HFFc6 (cell line): ENCODE data around the gene NR2E1. TPM values are rescaled to one million over a fixed set of nuclear protein-coding genes. Genes with fewer than 3 reads are reported as not detected.

Source experiments
- DNase-seq: peaks from one replicate; pipeline ENCODE4 v3.0.0-alpha.2; 2018
- H3K27ac Mint-ChIP-seq: 2 replicates; pipeline ENCODE4 v1.8.0; 2020; ENCODE audit warnings: mild to moderate bottlenecking, mixed read lengths
- H3K27me3 Mint-ChIP-seq: 2 replicates; pipeline ENCODE4 v1.8.0; 2021; ENCODE audit warnings: mild to moderate bottlenecking, moderate library complexity, mixed read lengths; ENCODE audit not compliant: insufficient read depth
- H3K36me3 Mint-ChIP-seq: 2 replicates; pipeline ENCODE4 v1.8.0; 2021; ENCODE audit warnings: low read depth, mixed read lengths
- H3K4me1 Mint-ChIP-seq: 2 replicates; pipeline ENCODE4 v1.8.0; 2020; ENCODE audit warnings: low read depth, mixed read lengths
- H3K4me3 Mint-ChIP-seq: 2 replicates; pipeline ENCODE4 v1.8.0; 2020; ENCODE audit warnings: mild to moderate bottlenecking, moderate library complexity, mixed read lengths
- H3K9me3 Mint-ChIP-seq: 2 replicates; pipeline ENCODE4 v1.8.0; 2020; ENCODE audit warnings: mild to moderate bottlenecking, mixed read lengths
- total RNA-seq, 6 experiments: library from RNA; stranded (reverse); fragmentation: NEBNext Ultra II Directional; extraction: Animal tissue kit (Norgen Biotek cat#: 25700); gene quantifications; 2 replicates in 1 of 6; 3 replicates in 5 of 6; pipeline ENCODE4 v1.2.3, GENCODE V29; 2021
- TF ChIP-seq, protein P1 (sequence below): fragments of 200-600 bp; sonication (generic); IDR thresholded peaks from 2 replicates; pipeline ENCODE4 v1.5.0; 2021; ENCODE audit warnings: antibody characterized with exemption, mild to moderate bottlenecking

NR2E1 gene
- total RNA-seq, 6 experiments from 2014 or later = not detected

DNA sequence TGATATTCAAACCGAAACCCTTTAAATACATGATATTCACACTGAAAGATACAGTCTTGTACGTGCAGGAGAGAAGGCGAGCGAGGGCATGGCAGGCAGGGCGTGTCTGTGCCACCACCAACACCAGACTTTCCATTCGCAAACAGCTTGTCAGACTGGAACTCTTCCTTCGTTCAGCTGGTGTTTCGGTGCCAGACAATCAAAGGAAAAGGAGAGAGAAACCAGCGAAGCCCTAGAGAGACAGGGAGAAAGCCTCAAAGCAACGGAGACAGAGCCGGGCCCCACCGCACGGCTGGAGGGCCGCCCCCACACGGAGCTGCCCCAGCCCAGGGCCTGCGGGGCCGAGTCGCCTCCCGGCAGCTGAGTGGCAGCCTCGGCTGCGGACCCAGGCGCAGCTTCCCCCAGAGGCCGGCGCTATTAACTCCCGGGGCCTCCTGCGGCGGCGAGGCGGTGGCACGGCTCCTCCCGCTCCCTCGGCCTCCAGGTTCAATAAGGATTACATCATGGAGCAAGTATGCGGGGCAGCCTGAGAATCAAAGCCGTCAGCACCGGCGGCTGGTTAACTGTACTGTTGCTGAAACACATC, 32.1 kb upstream of the NR2E1 start:
- no peaks in the 10 kb centered on the region for H3K9me3 Mint-ChIP-seq
- DNase-seq = peak; percentile 52
- peak overlapping the region; percentile 85 for H3K4me3 Mint-ChIP-seq
- peak overlapping the region; percentile 72; the same call in 1 of the 2 replicates for H3K27ac Mint-ChIP-seq
- peaks cover 19% of the 10 kb centered on the region for H3K4me1 Mint-ChIP-seq
- TF ChIP-seq, protein P1, sequence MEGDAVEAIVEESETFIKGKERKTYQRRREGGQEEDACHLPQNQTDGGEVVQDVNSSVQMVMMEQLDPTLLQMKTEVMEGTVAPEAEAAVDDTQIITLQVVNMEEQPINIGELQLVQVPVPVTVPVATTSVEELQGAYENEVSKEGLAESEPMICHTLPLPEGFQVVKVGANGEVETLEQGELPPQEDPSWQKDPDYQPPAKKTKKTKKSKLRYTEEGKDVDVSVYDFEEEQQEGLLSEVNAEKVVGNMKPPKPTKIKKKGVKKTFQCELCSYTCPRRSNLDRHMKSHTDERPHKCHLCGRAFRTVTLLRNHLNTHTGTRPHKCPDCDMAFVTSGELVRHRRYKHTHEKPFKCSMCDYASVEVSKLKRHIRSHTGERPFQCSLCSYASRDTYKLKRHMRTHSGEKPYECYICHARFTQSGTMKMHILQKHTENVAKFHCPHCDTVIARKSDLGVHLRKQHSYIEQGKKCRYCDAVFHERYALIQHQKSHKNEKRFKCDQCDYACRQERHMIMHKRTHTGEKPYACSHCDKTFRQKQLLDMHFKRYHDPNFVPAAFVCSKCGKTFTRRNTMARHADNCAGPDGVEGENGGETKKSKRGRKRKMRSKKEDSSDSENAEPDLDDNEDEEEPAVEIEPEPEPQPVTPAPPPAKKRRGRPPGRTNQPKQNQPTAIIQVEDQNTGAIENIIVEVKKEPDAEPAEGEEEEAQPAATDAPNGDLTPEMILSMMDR = 0 out of 2 replicates have a peak, but pooled peaks have one; percentile 10
- peaks cover 34% of the 10 kb centered on the region for H3K27me3 Mint-ChIP-seq
- no peaks in the 10 kb centered on the region for H3K36me3 Mint-ChIP-seq

- no peaks in the 10 kb centered on the region for H3K9me3 Mint-ChIP-seq
- H3K27me3 Mint-ChIP-seq = peaks cover 33% of the 10 kb centered on the region
- no peak for DNase-seq
- TF ChIP-seq, protein P1 = no peak
- H3K36me3 Mint-ChIP-seq = no peaks in the 10 kb centered on the region
- peak overlapping the region; percentile 18; the same call in 1 of the 2 replicates for H3K27ac Mint-ChIP-seq
- H3K4me3 Mint-ChIP-seq = peak overlapping the region; percentile 78
- peaks cover 19% of the 10 kb centered on the region for H3K4me1 Mint-ChIP-seq
Measured at GRCh38 chr6:108134213-108134970, 31.4 kb upstream of the NR2E1 start.

DNA sequence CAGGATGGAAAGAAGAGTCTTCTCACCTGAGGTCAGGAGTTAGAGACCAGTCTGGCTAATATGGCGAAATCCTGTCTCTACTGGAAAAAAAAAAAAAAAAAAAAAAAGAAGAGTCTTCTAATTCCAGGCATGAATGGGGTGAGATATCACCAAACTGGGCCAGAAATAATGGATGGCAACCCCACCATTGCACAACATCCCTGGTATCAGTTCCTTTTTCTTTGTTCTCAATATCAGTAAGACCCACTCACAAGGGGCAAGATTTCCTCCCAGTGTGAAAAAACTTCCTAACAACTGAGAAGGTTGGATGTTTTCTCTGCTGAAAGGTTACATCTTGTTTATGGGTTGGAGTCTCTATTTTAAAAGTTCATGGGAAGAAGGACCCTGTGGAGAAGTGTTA, 23.6 kb upstream of the NR2E1 start:
- H3K9me3 Mint-ChIP-seq = no peaks in the 10 kb centered on the region
- H3K27me3 Mint-ChIP-seq = peaks cover 21% of the 10 kb centered on the region
- H3K4me1 Mint-ChIP-seq = no peaks in the 10 kb centered on the region
- TF ChIP-seq, protein P1 = no peak
- no peak for DNase-seq
- H3K36me3 Mint-ChIP-seq = no peaks in the 10 kb centered on the region
- H3K4me3 Mint-ChIP-seq = no peak overlapping the region
- no peak overlapping the region for H3K27ac Mint-ChIP-seq

- DNase-seq = no peak
- Mint-ChIP-seq H3K9me3 (peaks cover 5% of the 10 kb centered on the region; the same call in 1 of the 2 replicates), H3K36me3 (0 out of 2 replicates have a peak, but pooled peaks cover 5% of the 10 kb centered on the region), H3K27ac (no peak overlapping the region), H3K4me1 (no peaks in the 10 kb centered on the region), H3K27me3 (peaks cover 22% of the 10 kb centered on the region), H3K4me3 (no peak overlapping the region)
- TF ChIP-seq, protein P1 = peak; percentile 40
Measured at GRCh38 chr6:108145639-108146038, 20.2 kb upstream of the NR2E1 start.

- Mint-ChIP-seq H3K27ac (no peak overlapping the region), H3K36me3 (0 out of 2 replicates have a peak, but pooled peaks cover 5% of the 10 kb centered on the region), H3K4me1 (peaks cover 14% of the 10 kb centered on the region; the same call in 1 of the 2 replicates), H3K4me3 (no peak overlapping the region), H3K9me3 (peaks cover 5% of the 10 kb centered on the region; the same call in 1 of the 2 replicates), H3K27me3 (peaks cover 37% of the 10 kb centered on the region)
- TF ChIP-seq, protein P1 = no peak
- DNase-seq = no peak
Measured at GRCh38 chr6:108152446-108152845, 13.4 kb upstream of the NR2E1 start.
